ENCODE measurements around the gene TRIM71. TPM values are rescaled to one million over a fixed set of nuclear protein-coding genes. Genes with fewer than 3 reads are reported as not detected.

The TRIM71 gene
- total and polyA plus RNA-seq, 2 of the 13 experiments (the other 11 are each of a cell fraction or from before 2014, with no cell fraction given), result 21.7 to 76.9 TPM

DNA sequence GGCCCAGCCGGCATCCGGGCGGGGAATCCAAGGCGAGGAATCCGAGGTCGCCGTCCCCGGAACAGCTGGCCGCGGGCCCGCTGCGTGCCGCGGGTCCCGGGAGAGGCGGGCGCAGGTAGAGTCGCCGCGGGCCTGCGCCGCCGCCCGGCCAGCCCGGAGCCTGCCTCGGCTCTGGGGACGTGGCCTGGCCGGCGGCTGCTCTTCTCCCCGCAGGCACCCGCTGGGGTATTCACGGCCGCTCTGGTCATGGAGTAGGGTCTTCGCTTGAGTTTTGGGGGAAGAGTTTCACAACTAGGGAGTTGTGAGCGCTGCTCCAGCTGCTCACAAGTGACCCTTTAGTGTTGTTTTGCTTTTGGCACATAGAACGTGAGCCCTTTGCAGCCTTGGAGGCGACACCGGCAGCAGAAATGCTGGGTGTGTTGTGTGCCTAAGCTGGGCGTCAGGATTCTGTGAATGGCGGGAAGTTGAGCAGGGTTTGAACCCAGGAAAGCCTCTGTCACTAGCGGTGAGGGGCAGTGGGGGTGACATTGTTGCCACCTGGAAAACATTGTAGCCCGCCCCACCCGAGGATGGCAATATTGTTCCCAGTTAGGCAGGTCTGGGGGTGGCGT, 4.0 kb downstream of the TRIM71 start (continued):
- TF ChIP-seq ZNF33A (CRISPR knock-in tag; IDR thresholded peaks at IDR 0.05; ENCODE audit: borderline replicate concordance) (no peak), MBNL3 (CRISPR knock-in tag; conservative IDR thresholded peaks at IDR 0.05) (no peak), NR2F2 (IDR thresholded peaks at IDR 0.05; ENCODE audit: borderline replicate concordance, low read depth) (no peak), MTF2 (CRISPR knock-in tag; IDR thresholded peaks at IDR 0.05; ENCODE audit: borderline replicate concordance) (no peak), CREM (IDR thresholded peaks at IDR 0.05) (no peak), CREM (CRISPR knock-in tag; IDR thresholded peaks at IDR 0.05) (no peak), PHF20 (CRISPR knock-in tag; IDR thresholded peaks at IDR 0.05) (no peak), SIN3B (IDR thresholded peaks at IDR 0.05; ENCODE audit: low read length) (no peak), ZFP90 (CRISPR knock-in tag; IDR thresholded peaks at IDR 0.05; ENCODE audit: borderline replicate concordance) (peak; percentile 28; the same call in 1 of the 2 replicates), HNRNPL (IDR thresholded peaks at IDR 0.05; ENCODE audit: low read depth, low read length) (no peak), POLR2A (IDR thresholded peaks at IDR 0.05; ENCODE audit: insufficient read depth in 1 of 2, low read depth in 2 of 2, low read length in 2 of 2) (no peak), ZNF724P (CRISPR knock-in tag; IDR thresholded peaks at IDR 0.05; ENCODE audit: borderline replicate concordance) (no peak), TBP (CRISPR knock-in tag; IDR thresholded peaks at IDR 0.05) (no peak), KLF6 (CRISPR knock-in tag; IDR thresholded peaks at IDR 0.05) (no peak), SRSF1 (optimal IDR thresholded peaks at IDR 0.05; ENCODE audit: low read depth, low read length) (no peak), ETV5 (CRISPR knock-in tag; IDR thresholded peaks at IDR 0.05; ENCODE audit: borderline replicate concordance) (no peak), BRD4 (CRISPR knock-in tag; IDR thresholded peaks at IDR 0.05) (no peak)
- TF ChIP-seq, protein P1, sequence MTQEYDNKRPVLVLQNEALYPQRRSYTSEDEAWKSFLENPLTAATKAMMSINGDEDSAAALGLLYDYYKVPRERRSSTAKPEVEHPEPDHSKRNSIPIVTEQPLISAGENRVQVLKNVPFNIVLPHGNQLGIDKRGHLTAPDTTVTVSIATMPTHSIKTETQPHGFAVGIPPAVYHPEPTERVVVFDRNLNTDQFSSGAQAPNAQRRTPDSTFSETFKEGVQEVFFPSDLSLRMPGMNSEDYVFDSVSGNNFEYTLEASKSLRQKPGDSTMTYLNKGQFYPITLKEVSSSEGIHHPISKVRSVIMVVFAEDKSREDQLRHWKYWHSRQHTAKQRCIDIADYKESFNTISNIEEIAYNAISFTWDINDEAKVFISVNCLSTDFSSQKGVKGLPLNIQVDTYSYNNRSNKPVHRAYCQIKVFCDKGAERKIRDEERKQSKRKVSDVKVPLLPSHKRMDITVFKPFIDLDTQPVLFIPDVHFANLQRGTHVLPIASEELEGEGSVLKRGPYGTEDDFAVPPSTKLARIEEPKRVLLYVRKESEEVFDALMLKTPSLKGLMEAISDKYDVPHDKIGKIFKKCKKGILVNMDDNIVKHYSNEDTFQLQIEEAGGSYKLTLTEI (CRISPR knock-in tag; conservative IDR thresholded peaks at IDR 0.05), result no peak
- TF ChIP-seq, protein P2, sequence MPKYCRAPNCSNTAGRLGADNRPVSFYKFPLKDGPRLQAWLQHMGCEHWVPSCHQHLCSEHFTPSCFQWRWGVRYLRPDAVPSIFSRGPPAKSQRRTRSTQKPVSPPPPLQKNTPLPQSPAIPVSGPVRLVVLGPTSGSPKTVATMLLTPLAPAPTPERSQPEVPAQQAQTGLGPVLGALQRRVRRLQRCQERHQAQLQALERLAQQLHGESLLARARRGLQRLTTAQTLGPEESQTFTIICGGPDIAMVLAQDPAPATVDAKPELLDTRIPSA (CRISPR knock-in tag; IDR thresholded peaks at IDR 0.05; ENCODE audit: borderline replicate concordance), result no peak
- TF ChIP-seq, protein P3, sequence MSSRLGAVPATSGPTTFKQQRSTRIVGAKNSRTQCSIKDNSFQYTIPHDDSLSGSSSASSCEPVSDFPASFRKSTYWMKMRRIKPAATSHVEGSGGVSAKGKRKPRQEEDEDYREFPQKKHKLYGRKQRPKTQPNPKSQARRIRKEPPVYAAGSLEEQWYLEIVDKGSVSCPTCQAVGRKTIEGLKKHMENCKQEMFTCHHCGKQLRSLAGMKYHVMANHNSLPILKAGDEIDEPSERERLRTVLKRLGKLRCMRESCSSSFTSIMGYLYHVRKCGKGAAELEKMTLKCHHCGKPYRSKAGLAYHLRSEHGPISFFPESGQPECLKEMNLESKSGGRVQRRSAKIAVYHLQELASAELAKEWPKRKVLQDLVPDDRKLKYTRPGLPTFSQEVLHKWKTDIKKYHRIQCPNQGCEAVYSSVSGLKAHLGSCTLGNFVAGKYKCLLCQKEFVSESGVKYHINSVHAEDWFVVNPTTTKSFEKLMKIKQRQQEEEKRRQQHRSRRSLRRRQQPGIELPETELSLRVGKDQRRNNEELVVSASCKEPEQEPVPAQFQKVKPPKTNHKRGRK (CRISPR knock-in tag; IDR thresholded peaks at IDR 0.05), result no peak
- TF ChIP-seq, protein P4, sequence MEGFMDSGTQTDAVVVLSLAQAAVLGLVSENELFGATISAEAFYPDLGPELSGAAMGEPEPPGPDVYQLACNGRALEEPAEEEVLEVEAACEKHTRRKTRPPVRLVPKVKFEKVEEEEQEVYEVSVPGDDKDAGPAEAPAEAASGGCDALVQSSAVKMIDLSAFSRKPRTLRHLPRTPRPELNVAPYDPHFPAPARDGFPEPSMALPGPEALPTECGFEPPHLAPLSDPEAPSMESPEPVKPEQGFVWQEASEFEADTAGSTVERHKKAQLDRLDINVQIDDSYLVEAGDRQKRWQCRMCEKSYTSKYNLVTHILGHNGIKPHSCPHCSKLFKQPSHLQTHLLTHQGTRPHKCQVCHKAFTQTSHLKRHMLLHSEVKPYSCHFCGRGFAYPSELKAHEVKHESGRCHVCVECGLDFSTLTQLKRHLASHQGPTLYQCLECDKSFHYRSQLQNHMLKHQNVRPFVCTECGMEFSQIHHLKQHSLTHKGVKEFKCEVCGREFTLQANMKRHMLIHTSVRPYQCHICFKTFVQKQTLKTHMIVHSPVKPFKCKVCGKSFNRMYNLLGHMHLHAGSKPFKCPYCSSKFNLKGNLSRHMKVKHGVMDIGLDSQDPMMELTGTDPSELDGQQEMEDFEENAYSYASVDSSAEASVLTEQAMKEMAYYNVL (CRISPR knock-in tag; IDR thresholded peaks at IDR 0.05; ENCODE audit: borderline replicate concordance), result no peak
- TF ChIP-seq, protein P5, sequence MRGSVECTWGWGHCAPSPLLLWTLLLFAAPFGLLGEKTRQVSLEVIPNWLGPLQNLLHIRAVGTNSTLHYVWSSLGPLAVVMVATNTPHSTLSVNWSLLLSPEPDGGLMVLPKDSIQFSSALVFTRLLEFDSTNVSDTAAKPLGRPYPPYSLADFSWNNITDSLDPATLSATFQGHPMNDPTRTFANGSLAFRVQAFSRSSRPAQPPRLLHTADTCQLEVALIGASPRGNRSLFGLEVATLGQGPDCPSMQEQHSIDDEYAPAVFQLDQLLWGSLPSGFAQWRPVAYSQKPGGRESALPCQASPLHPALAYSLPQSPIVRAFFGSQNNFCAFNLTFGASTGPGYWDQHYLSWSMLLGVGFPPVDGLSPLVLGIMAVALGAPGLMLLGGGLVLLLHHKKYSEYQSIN (CRISPR knock-in tag; IDR thresholded peaks at IDR 0.05; ENCODE audit: borderline replicate concordance), result no peak
- TF ChIP-seq, protein P6, sequence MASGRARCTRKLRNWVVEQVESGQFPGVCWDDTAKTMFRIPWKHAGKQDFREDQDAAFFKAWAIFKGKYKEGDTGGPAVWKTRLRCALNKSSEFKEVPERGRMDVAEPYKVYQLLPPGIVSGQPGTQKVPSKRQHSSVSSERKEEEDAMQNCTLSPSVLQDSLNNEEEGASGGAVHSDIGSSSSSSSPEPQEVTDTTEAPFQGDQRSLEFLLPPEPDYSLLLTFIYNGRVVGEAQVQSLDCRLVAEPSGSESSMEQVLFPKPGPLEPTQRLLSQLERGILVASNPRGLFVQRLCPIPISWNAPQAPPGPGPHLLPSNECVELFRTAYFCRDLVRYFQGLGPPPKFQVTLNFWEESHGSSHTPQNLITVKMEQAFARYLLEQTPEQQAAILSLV (CRISPR knock-in tag; IDR thresholded peaks at IDR 0.05; ENCODE audit: borderline replicate concordance), result no peak

Data from HepG2 (cell line).